SU-DHL-6 (cell line): ENCODE results near the gene PHF11.
"Not testable (repeated sequence)": the region's sequence is repeated elsewhere in the genome, so short reads cannot be mapped to it uniquely, and the experiment has no call there.

Experiments used
- CTCF ChIP-seq: fragments of 200-600 bp; sonication (generic); IDR thresholded peaks from one replicate; pipeline ENCODE4 v1.5.1; 2017; ENCODE audit warnings: antibody characterized with exemption, mild to moderate bottlenecking, low read length, moderate library complexity; ENCODE audit not compliant: insufficient read depth, poor library complexity, severe bottlenecking
- EZH2phosphoT487 ChIP-seq: fragments of 200-600 bp; sonication (generic), shearing (Covaris generic); conservative IDR thresholded peaks from 2 replicates; pipeline ENCODE4 v1.6.1; 2018; ENCODE audit warnings: mild to moderate bottlenecking, antibody characterized with exemption, low read length, moderate library complexity, mixed read lengths

DNA sequence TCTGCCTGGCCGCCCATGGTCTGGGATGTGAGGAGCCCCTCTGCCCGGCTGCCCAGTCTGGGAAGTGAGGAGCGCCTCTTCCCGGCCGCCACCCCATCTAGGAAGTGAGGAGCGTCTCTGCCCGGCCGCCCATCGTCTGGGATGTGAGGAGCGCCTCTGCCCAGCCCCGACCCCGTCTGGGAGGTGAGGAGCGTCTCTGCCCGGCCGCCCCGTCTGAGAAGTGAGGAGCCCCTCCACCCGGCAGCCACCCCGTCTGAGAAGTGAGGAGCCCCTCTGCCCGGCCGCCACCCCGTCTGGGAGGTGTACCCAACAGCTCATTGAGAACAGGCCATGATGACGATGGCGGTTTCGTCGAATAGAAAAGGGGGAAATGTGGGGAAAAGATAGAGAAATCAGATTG, 69.7 kb downstream of the PHF11 start:
- TF ChIP-seq CTCF, EZH2phosphoT487: not testable (repeated sequence)
